Measurements from ENCODE around the gene CRYBA4. TPM values are rescaled to one million over a fixed set of nuclear protein-coding genes. Genes with fewer than 3 reads are reported as not detected.

CRYBA4 gene
- total RNA-seq, 1 experiment from 2014 or later, result 0.52 TPM

DNA sequence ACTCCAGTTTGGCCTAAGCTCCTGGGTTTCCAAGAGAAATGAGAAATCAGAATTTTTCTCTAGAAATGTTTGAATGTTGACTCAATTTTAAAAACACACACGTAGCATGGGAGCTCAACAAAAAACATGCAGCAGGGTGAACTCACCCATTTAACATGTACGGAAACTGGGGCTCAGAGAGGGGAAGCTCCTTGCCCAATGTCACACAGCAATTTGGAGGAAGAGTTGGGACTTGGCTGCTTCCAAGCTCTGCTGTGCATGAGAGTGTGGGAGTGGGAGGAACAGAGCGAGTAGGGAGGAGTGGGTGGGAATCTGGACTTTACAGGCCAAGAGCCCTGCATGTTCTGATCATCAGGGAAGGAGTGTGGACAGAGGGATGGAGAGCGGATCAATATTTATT, 37.8 kb upstream of the CRYBA4 start:
- H3K4me1 Mint-ChIP-seq, result peaks cover 68 to 77% of the 10 kb centered on the region in 2 experiments
- Histone ChIP-seq H3K23me2 (ENCODE audit: insufficient read length, low read depth, low read length, poor library complexity, severe bottlenecking) (no peaks in the 10 kb centered on the region), H2BK120ac (ENCODE audit: low read depth, low read length, poor library complexity, severe bottlenecking) (no peak overlapping the region), H2BK20ac (ENCODE audit: low read depth, low read length, poor library complexity, severe bottlenecking) (no peak overlapping the region), H4K8ac (replicated peaks; ENCODE audit: insufficient read length, low read depth, low read length) (no peak overlapping the region), H3K27me3 (ENCODE audit: insufficient read depth, low read length) (no peaks in the 10 kb centered on the region), H3K23ac (ENCODE audit: insufficient read length, low read depth, low read length) (no peak overlapping the region), H3K4ac (ENCODE audit: low read depth, low read length) (no peak overlapping the region), H4K91ac (ENCODE audit: insufficient read length, low read depth, low read length) (no peak overlapping the region), H3T11ph (ENCODE audit: low read length) (no peak overlapping the region), H2BK15ac (ENCODE audit: low read depth, low read length) (no peak overlapping the region), H2BK5ac (ENCODE audit: insufficient read length, low read length) (no peak overlapping the region), H3K9ac (ENCODE audit: extremely low read depth, insufficient read length, low read length) (no peak overlapping the region), H3K79me2 (ENCODE audit: insufficient read depth, low read length) (peaks cover 41% of the 10 kb centered on the region; the same call in 1 of the 2 replicates), H2AK5ac (ENCODE audit: insufficient read length, low read length) (no peak overlapping the region), H3K4me2 (ENCODE audit: insufficient read depth, insufficient read length, low read length) (no peak overlapping the region), H3K9me3 (ENCODE audit: control insufficient read depth, low read depth, low read length) (no peaks in the 10 kb centered on the region), H3K4me1 (ENCODE audit: insufficient read depth, low read length) (peaks cover 20% of the 10 kb centered on the region; the same call in 1 of the 2 replicates), H3K56ac (ENCODE audit: insufficient read length, low read depth, low read length) (no peak overlapping the region), H2BK12ac (ENCODE audit: insufficient read length, low read depth, low read length) (no peak overlapping the region), H3K79me1 (ENCODE audit: insufficient read depth, low read depth, low read length, poor library complexity, severe bottlenecking) (peaks cover 5% of the 10 kb centered on the region), H2AFZ (ENCODE audit: low read length) (no peak overlapping the region), H4K20me1 (ENCODE audit: control insufficient read depth, insufficient read depth, insufficient read length) (no peaks in the 10 kb centered on the region), H3K27ac (ENCODE audit: insufficient read length, low read depth, low read length) (no peak overlapping the region), H4K5ac (ENCODE audit: insufficient read length, low read depth, low read length) (no peak overlapping the region), H3K14ac (ENCODE audit: insufficient read depth, low read length) (no peak overlapping the region), H3K18ac (ENCODE audit: insufficient read length, low read depth, low read length) (no peak overlapping the region)
- no peak for DNase-seq
- H3K27ac Mint-ChIP-seq, result peak overlapping the region in 2 of 3 experiments; percentile 64 to 91; a peak in 4 of 7 replicates
- peaks cover 0 to 3% of the 10 kb centered on the region in 2 experiments; a peak in 2 of 5 replicates for H3K9me3 Mint-ChIP-seq
- no CpG with 5 or more reads among the region's 4 CpGs for WGBS (ENCODE audit: extremely low coverage, insufficient read length, low lambda C conversion rate)
- TF ChIP-seq, protein P1, sequence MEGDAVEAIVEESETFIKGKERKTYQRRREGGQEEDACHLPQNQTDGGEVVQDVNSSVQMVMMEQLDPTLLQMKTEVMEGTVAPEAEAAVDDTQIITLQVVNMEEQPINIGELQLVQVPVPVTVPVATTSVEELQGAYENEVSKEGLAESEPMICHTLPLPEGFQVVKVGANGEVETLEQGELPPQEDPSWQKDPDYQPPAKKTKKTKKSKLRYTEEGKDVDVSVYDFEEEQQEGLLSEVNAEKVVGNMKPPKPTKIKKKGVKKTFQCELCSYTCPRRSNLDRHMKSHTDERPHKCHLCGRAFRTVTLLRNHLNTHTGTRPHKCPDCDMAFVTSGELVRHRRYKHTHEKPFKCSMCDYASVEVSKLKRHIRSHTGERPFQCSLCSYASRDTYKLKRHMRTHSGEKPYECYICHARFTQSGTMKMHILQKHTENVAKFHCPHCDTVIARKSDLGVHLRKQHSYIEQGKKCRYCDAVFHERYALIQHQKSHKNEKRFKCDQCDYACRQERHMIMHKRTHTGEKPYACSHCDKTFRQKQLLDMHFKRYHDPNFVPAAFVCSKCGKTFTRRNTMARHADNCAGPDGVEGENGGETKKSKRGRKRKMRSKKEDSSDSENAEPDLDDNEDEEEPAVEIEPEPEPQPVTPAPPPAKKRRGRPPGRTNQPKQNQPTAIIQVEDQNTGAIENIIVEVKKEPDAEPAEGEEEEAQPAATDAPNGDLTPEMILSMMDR (conservative IDR thresholded peaks at IDR 0.05), result no peak
- peaks cover 24 to 33% (median 30%) of the 10 kb centered on the region in 3 experiments for H3K36me3 Mint-ChIP-seq (ENCODE audit: insufficient read depth in 1 of 3, low read depth in 3 of 3)
- H3K27me3 Mint-ChIP-seq (ENCODE audit: low read depth), result no peaks in the 10 kb centered on the region
- H3K4me3 Mint-ChIP-seq, result peak overlapping the region; percentile 19 to 34; a peak in 1 of 5 replicates
